GM21723 (cell line): ENCODE results near the gene PIAS1.
"Not testable (repeated sequence)": the region's sequence is repeated elsewhere in the genome, so short reads cannot be mapped to it uniquely, and the experiment has no call there.

Experiments
- ATAC-seq: cut with Tn5 transposase; IDR thresholded peaks from one replicate; pipeline ENCODE4 v1.9.1; 2021; ENCODE audit warnings: mild to moderate bottlenecking, moderate library complexity; ENCODE audit not compliant: unreplicated experiment

The PIAS1 gene

GRCh38 chr15:68230157-68231100, 176.3 kb downstream of the PIAS1 start:
- no peak for ATAC-seq

GRCh38 chr15:68231102-68231818, 177.1 kb downstream of the PIAS1 start:
- no peak for ATAC-seq

- ATAC-seq = no peak
Measured at GRCh38 chr15:68232449-68232848, 178.3 kb downstream of the PIAS1 start.

GRCh38 chr15:68232937-68233336, 178.8 kb downstream of the PIAS1 start:
- ATAC-seq = no peak

DNA sequence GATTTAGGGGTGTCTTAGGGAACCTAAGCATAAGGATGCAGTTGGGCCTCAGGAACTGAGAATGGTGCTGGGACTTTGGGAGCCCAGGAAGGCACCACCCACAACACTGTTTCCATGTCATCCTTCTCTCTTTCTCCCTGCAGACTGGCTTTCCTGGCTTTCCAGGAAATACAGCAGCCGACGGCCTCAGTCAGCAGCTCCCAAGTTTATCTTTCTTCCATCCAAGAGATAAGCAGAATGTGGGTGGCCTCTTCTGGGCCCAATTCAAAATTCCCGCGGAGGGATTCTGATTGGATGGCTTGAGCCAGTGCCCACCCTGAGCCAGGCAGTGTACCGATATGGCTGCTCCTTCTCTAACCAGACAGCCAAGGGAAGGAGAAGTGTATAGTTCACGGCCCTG, 179.9 kb downstream of the PIAS1 start:
- no peak for ATAC-seq

- not testable (repeated sequence) for ATAC-seq
Measured at GRCh38 chr15:68234520-68234919, 180.4 kb downstream of the PIAS1 start.

- ATAC-seq = no peak
Measured at GRCh38 chr15:68235022-68235421, 180.9 kb downstream of the PIAS1 start.

DNA sequence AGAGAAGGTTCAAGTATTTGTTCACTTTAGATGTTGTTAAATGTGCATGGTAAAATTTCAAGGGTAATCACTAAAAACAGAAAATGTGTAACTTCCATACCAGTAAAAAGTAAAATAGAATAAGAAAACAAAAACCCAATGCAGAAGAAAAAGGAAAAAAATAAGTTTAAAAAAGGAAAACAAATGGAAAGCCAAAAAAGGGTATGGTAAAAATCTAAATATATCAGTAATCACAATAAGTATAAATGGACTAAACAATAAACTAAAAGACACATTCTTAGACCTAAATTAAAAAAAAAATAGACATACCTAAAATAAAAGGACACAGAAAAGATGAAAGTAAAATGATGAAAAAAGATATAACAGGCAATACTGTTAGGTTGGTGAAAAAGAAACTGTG, 184.9 kb downstream of the PIAS1 start:
- ATAC-seq = no peak

DNA sequence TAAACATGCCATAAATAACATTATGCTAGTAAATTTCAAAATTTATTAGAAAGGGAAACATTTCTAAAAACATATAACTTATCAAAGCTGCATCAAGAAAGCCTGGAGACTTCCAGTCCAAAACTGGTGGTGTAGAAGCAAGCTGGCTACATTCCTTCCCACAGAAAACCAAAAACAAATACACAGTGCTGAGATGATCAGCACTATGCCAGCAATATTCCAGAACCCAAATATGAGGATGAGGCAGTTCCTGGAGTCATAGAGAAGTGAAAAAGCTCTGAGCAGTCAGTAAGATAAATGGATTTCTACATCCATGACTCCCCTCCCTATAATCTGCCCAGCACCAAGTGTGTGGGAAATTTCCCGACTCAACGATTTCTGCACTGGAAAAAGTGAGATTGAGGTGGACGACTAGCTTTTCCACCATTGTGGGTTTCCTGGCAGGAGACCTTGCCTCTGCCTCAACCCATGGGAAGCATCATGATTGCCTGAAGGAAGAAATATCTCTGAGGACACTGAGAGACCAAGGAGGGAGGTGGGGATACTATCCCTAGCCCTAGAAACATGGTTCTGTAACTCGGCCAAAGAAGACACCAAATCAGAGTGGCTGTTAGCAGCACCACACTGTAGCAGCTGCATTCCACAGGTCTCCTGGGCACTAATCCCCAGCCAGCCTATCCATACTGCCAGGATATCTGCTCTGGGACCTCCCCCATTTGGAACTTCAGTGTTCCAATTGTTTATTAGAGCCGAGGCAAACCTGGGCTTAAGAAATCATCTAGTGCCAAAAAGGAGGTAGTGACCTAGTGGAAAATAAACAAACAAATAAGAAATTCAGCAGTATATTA, 187.2 kb downstream of the PIAS1 start:
- no peak for ATAC-seq
